LNCAP (cell line): Measurements from ENCODE around the gene SMPX.

ENCODE experiments used
- TF ChIP-seq, protein P1 (sequence below): fragments of 450-650 bp; IDR thresholded peaks from 2 replicates; pipeline ENCODE4 v1.5.1; 2017; ENCODE audit warnings: mild to moderate bottlenecking

The SMPX gene

GRCh38 chrX:21659320-21659719 lies 98.6 kb downstream of the SMPX start:
- TF ChIP-seq, protein P1, sequence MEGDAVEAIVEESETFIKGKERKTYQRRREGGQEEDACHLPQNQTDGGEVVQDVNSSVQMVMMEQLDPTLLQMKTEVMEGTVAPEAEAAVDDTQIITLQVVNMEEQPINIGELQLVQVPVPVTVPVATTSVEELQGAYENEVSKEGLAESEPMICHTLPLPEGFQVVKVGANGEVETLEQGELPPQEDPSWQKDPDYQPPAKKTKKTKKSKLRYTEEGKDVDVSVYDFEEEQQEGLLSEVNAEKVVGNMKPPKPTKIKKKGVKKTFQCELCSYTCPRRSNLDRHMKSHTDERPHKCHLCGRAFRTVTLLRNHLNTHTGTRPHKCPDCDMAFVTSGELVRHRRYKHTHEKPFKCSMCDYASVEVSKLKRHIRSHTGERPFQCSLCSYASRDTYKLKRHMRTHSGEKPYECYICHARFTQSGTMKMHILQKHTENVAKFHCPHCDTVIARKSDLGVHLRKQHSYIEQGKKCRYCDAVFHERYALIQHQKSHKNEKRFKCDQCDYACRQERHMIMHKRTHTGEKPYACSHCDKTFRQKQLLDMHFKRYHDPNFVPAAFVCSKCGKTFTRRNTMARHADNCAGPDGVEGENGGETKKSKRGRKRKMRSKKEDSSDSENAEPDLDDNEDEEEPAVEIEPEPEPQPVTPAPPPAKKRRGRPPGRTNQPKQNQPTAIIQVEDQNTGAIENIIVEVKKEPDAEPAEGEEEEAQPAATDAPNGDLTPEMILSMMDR = no peak

DNA sequence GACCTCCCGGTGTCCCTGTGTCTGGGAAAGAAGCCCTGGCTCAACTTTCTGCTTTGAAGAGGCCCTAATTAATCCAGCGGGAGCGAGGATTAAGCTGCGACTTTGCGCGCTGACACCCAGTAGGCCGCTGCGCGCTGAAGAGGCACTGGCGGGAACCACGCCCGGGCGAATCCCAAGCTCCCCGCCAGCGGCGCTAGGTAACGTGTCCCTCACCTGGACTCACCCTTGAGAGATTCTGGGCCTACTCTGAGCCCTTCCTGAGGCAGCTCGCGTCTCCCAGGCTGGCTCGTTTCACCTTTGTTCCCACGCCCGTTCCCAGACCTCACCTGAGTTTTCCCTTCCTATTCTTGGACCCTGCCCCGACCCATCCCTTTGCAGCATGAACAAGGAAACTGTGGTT lies 99.2 kb downstream of the SMPX start:
- TF ChIP-seq, protein P1 = no peak

GRCh38 chrX:21658152-21658737 lies 99.7 kb downstream of the SMPX start, which contains the start of gene KLHL34:
Gene KLHL34, minus strand, starts transcription at chrX:21658330. Its CDS starts 542 bp downstream, at chrX:21657788.
- TF ChIP-seq, protein P1 = no peak

GRCh38 chrX:21657318-21658151 lies 100.4 kb downstream of the SMPX start:
- TF ChIP-seq, protein P1 = no peak

DNA sequence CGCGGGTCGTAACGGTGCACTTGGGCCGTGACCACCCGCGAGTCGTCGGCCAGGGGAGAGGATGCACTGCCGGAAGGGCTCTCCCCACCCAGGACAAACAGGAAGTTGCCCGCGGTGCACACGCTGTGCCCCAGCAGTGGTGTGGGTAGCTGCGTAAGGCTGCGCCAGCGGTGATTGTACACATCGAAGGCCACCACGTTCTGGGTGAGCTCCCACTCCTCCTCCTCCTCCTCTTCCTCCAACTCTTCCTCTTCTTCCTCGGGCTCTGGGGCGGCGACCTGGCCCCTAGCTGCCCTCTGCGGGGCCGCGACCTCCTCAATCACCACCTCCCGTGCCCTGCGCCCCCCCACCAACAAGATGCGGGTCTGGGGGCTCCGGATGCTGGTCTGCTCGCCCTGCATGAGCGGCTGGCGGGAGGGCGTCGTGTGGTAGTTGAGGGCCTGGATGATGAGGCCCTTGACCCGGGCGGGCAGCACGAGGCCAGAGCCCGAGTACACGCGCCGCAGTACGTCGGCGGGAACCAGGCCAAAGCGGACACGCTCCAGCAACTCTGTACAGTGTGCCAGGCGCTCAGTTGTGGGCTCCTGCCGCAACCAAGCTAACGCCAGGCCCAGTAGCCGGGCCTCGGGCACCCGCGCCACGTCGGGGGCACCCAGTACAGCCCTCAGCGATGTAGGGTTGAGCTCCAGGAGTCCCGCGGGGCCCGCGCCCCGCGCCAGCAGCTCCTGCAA lies 101.2 kb downstream of the SMPX start:
- TF ChIP-seq, protein P1 = no peak
